ENCODE results near the gene RHOV. TPM values are rescaled to one million over a fixed set of nuclear protein-coding genes. Genes with fewer than 3 reads are reported as not detected.

Gene RHOV
- total and polyA plus RNA-seq, 10 of the 15 experiments (the other 5 are each of a cell fraction or from before 2014, with no cell fraction given): 0.24 to 39.3 (median 9.3) TPM

GRCh38 chr15:40857601-40858341, 16.3 kb downstream of the RHOV start (continued):
- TF ChIP-seq ZBTB40 (IDR thresholded peaks at IDR 0.05; ENCODE audit: borderline replicate concordance): no peak
- no peak for TF ChIP-seq FOXK2 (IDR thresholded peaks at IDR 0.05)
- TF ChIP-seq MAX (IDR thresholded peaks at IDR 0.05; ENCODE audit: low read depth, low read length): no peak
- no peak for TF ChIP-seq SRF (IDR thresholded peaks at IDR 0.05; ENCODE audit: low read depth in 2 of 2, low read length in 2 of 2)
- TF ChIP-seq BCL11A (IDR thresholded peaks at IDR 0.05; ENCODE audit: low read depth, low read length): no peak
- TF ChIP-seq BACH1 (IDR thresholded peaks at IDR 0.05; ENCODE audit: borderline replicate concordance): no peak
- TF ChIP-seq ATF3 (IDR thresholded peaks at IDR 0.05; ENCODE audit: borderline replicate concordance, extremely low read depth, low read depth, low read length): no peak
- no peak for TF ChIP-seq TCF12 (IDR thresholded peaks at IDR 0.05; ENCODE audit: low read depth, low read length)
- TF ChIP-seq ETV6 (conservative IDR thresholded peaks at IDR 0.05 in 1 of 2, IDR thresholded peaks at IDR 0.05 in 1 of 2; ENCODE audit: borderline replicate concordance in 1 of 2, low read depth in 1 of 2): no peak
- TF ChIP-seq E4F1 (IDR thresholded peaks at IDR 0.05; ENCODE audit: borderline replicate concordance, partially characterized antibody): no peak
- no peak for TF ChIP-seq FOS (IDR thresholded peaks at IDR 0.05; ENCODE audit: borderline replicate concordance, extremely low read depth, insufficient read length)
- TF ChIP-seq POU2F2 (IDR thresholded peaks at IDR 0.05; ENCODE audit: borderline replicate concordance, low read depth, low read length): peak; percentile 44; the same call in 1 of the 3 replicates
- no peak for TF ChIP-seq GATAD2B (conservative IDR thresholded peaks at IDR 0.05; ENCODE audit: low read depth)
- TF ChIP-seq JUND (IDR thresholded peaks at IDR 0.05; ENCODE audit: low read depth, low read length): no peak
- no peak for TF ChIP-seq BMI1 (IDR thresholded peaks at IDR 0.05; ENCODE audit: borderline replicate concordance)
- no peak for TF ChIP-seq RELB (IDR thresholded peaks at IDR 0.05; ENCODE audit: low read depth)
